WTC11 (cell line): ENCODE measurements around the gene CALU. TPM values are rescaled to one million over a fixed set of nuclear protein-coding genes. Genes with fewer than 3 reads are reported as not detected.

Experiments
- ATAC-seq: fragments of 200-7000 bp; cut with Tn5 transposase; 2 replicates; pipeline ENCODE4 v1.10.0; 2021; ENCODE audit warnings: mild to moderate bottlenecking, moderate library complexity
- CTCF ChIA-PET: fragments of 300-600 bp; sonication (Branson Sonifier 250); formaldehyde crosslinking; loops from one replicate; lab custom pipeline; 2021; ENCODE audit warnings: antibody characterized with exemption; lab: Charles Lee
- POLR2A ChIA-PET: fragments of 350-600 bp; sonication (Branson Sonifier 250); formaldehyde crosslinking; loops from one replicate; lab custom pipeline; 2021; ENCODE audit warnings: antibody characterized with exemption; lab: Charles Lee
- DNase-seq: peaks from one replicate; pipeline ENCODE4 v3.0.0; 2021; ENCODE audit warnings: low spot score
- H3K27ac Mint-ChIP-seq: 2 replicates; pipeline ENCODE4 v1.8.0; 2021; ENCODE audit warnings: mixed read lengths
- H3K27me3 Mint-ChIP-seq: 2 replicates; pipeline ENCODE4 v1.8.0; 2021; ENCODE audit warnings: low read depth, mild to moderate bottlenecking, moderate library complexity, mixed read lengths
- H3K36me3 Mint-ChIP-seq: 2 replicates; pipeline ENCODE4 v1.8.0; 2021; ENCODE audit warnings: mixed read lengths
- H3K4me1 Mint-ChIP-seq: 2 replicates; pipeline ENCODE4 v1.8.0; 2022; ENCODE audit warnings: mixed read lengths
- H3K4me3 Mint-ChIP-seq: 2 replicates; pipeline ENCODE4 v1.8.0; 2021; ENCODE audit warnings: mild to moderate bottlenecking, moderate library complexity, mixed read lengths
- H3K9me3 Mint-ChIP-seq: 2 replicates; pipeline ENCODE4 v1.8.0; 2021; ENCODE audit warnings: mixed read lengths
- ELF4 ChIP-seq: sonication (generic); formaldehyde crosslinking; IDR thresholded peaks from 2 replicates; pipeline ENCODE4 v1.8.1; 2022; ENCODE audit warnings: low read depth, mild to moderate bottlenecking, moderate library complexity, missing genetic modification reagents
- FOXP1 ChIP-seq: sonication (generic); formaldehyde crosslinking; IDR thresholded peaks from 2 replicates; pipeline ENCODE4 v1.8.0; 2022; ENCODE audit warnings: missing genetic modification reagents, mild to moderate bottlenecking, moderate library complexity, borderline replicate concordance
- HMGA2 ChIP-seq: fragments of 250-450 bp; sonication (Bioruptor Pico); IDR thresholded peaks from 2 replicates; pipeline ENCODE4 v1.4.0; 2021; ENCODE audit warnings: mild to moderate bottlenecking, moderate library complexity
- JAZF1 ChIP-seq: fragments of 250-450 bp; sonication (Bioruptor Pico); IDR thresholded peaks from 2 replicates; pipeline ENCODE4 v1.9.0; 2021; ENCODE audit warnings: moderate library complexity, mild to moderate bottlenecking, inconsistent platforms
- MYBL2 ChIP-seq: sonication (generic); formaldehyde crosslinking; IDR thresholded peaks from 2 replicates; pipeline ENCODE4 v1.8.1; 2023; ENCODE audit warnings: mild to moderate bottlenecking, moderate library complexity, missing genetic modification reagents
- NR2C2 ChIP-seq: sonication (generic); formaldehyde crosslinking; IDR thresholded peaks from 2 replicates; pipeline ENCODE4 v1.8.0; 2022; ENCODE audit warnings: mild to moderate bottlenecking, missing genetic modification reagents
- total RNA-seq: library from RNA; stranded (reverse); gene quantifications from 3 replicates; pipeline ENCODE4 v1.2.3, GENCODE V29; 2021
- TF ChIP-seq, protein P1 (sequence below): fragments of 250-450 bp; sonication (Bioruptor Pico); IDR thresholded peaks from 2 replicates; pipeline ENCODE4 v2.1.2; 2022; ENCODE audit warnings: mild to moderate bottlenecking, moderate library complexity
- TF ChIP-seq, protein P2 (sequence below): sonication (generic); formaldehyde crosslinking; IDR thresholded peaks from 2 replicates; pipeline ENCODE4 v1.8.1; 2023; ENCODE audit warnings: mild to moderate bottlenecking, missing genetic modification reagents, moderate library complexity
- TF ChIP-seq, protein P3 (sequence below): sonication (generic); formaldehyde crosslinking; IDR thresholded peaks from 2 replicates; pipeline ENCODE4 v1.8.0; 2023; ENCODE audit warnings: missing genetic modification reagents, mild to moderate bottlenecking, borderline replicate concordance
- TF ChIP-seq, protein P4 (sequence below): fragments of 250-450 bp; sonication (Bioruptor Pico); IDR thresholded peaks from 2 replicates; pipeline ENCODE4 v1.9.0; 2021; ENCODE audit warnings: mild to moderate bottlenecking, borderline replicate concordance

The CALU gene
- total RNA-seq, 1 experiment from 2014 or later: 150 TPM

DNA sequence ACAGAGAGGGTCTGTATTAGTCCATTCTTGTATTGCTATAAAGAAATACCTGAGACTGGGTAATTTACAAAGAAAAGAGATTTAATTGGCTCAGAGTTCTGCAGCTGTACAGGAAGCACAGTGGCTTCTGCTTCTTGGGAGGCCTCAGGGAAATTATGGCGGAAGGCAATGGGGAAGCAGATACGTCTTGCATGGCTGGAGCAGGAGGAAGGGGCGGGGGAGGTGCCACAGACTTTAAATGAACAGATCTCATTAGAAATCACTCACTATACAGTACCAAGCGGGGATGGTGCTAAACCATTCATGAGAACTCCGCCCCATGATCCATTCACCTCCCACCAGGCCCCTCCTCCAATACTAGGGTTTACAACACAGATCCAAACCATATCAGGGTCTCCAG, 3.7 kb upstream of the CALU start (continued):
- TF ChIP-seq HMGA2: no peak
- TF ChIP-seq NR2C2 (CRISPR knock-in tag): no peak
- TF ChIP-seq, protein P1, sequence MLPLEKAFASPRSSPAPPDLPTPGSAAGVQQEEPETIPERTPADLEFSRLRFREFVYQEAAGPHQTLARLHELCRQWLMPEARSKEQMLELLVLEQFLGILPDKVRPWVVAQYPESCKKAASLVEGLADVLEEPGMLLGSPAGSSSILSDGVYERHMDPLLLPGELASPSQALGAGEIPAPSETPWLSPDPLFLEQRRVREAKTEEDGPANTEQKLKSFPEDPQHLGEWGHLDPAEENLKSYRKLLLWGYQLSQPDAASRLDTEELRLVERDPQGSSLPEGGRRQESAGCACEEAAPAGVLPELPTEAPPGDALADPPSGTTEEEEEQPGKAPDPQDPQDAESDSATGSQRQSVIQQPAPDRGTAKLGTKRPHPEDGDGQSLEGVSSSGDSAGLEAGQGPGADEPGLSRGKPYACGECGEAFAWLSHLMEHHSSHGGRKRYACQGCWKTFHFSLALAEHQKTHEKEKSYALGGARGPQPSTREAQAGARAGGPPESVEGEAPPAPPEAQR (CRISPR knock-in tag): no peak
- TF ChIP-seq, protein P2, sequence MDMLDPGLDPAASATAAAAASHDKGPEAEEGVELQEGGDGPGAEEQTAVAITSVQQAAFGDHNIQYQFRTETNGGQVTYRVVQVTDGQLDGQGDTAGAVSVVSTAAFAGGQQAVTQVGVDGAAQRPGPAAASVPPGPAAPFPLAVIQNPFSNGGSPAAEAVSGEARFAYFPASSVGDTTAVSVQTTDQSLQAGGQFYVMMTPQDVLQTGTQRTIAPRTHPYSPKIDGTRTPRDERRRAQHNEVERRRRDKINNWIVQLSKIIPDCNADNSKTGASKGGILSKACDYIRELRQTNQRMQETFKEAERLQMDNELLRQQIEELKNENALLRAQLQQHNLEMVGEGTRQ (CRISPR knock-in tag): no peak
- TF ChIP-seq FOXP1 (CRISPR knock-in tag): no peak
- TF ChIP-seq, protein P3, sequence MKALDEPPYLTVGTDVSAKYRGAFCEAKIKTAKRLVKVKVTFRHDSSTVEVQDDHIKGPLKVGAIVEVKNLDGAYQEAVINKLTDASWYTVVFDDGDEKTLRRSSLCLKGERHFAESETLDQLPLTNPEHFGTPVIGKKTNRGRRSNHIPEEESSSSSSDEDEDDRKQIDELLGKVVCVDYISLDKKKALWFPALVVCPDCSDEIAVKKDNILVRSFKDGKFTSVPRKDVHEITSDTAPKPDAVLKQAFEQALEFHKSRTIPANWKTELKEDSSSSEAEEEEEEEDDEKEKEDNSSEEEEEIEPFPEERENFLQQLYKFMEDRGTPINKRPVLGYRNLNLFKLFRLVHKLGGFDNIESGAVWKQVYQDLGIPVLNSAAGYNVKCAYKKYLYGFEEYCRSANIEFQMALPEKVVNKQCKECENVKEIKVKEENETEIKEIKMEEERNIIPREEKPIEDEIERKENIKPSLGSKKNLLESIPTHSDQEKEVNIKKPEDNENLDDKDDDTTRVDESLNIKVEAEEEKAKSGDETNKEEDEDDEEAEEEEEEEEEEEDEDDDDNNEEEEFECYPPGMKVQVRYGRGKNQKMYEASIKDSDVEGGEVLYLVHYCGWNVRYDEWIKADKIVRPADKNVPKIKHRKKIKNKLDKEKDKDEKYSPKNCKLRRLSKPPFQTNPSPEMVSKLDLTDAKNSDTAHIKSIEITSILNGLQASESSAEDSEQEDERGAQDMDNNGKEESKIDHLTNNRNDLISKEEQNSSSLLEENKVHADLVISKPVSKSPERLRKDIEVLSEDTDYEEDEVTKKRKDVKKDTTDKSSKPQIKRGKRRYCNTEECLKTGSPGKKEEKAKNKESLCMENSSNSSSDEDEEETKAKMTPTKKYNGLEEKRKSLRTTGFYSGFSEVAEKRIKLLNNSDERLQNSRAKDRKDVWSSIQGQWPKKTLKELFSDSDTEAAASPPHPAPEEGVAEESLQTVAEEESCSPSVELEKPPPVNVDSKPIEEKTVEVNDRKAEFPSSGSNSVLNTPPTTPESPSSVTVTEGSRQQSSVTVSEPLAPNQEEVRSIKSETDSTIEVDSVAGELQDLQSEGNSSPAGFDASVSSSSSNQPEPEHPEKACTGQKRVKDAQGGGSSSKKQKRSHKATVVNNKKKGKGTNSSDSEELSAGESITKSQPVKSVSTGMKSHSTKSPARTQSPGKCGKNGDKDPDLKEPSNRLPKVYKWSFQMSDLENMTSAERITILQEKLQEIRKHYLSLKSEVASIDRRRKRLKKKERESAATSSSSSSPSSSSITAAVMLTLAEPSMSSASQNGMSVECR (CRISPR knock-in tag): no peak

DNA sequence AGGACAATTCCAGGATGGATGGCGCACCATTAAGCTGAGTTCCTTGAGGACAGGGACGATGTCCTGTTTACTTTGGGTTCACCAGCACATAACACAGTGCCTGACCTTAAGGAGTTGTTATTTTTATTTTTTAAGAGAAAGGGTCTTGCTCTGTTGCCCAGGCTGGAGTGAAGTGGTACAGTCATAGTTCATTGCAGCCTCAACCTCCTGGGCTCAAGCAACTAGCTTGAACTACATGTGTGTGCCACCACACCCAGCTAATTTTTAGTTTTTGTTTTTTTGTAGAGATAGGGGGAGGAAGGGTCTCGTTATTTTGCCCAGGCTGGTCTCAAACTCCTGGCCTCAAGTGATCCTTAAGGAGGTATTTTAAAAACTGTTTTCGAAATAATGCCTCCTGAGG, 1.7 kb upstream of the CALU start:
- no peaks in the 10 kb centered on the region for H3K9me3 Mint-ChIP-seq
- 0 out of 2 replicates have a peak, but pooled peaks cover 3% of the 10 kb centered on the region for H3K36me3 Mint-ChIP-seq
- POLR2A ChIA-PET: no interaction called here
- peaks cover 22% of the 10 kb centered on the region for H3K4me1 Mint-ChIP-seq
- TF ChIP-seq JAZF1 (CRISPR knock-in tag) (no peak), ELF4 (CRISPR knock-in tag) (no peak)
- TF ChIP-seq, protein P4, sequence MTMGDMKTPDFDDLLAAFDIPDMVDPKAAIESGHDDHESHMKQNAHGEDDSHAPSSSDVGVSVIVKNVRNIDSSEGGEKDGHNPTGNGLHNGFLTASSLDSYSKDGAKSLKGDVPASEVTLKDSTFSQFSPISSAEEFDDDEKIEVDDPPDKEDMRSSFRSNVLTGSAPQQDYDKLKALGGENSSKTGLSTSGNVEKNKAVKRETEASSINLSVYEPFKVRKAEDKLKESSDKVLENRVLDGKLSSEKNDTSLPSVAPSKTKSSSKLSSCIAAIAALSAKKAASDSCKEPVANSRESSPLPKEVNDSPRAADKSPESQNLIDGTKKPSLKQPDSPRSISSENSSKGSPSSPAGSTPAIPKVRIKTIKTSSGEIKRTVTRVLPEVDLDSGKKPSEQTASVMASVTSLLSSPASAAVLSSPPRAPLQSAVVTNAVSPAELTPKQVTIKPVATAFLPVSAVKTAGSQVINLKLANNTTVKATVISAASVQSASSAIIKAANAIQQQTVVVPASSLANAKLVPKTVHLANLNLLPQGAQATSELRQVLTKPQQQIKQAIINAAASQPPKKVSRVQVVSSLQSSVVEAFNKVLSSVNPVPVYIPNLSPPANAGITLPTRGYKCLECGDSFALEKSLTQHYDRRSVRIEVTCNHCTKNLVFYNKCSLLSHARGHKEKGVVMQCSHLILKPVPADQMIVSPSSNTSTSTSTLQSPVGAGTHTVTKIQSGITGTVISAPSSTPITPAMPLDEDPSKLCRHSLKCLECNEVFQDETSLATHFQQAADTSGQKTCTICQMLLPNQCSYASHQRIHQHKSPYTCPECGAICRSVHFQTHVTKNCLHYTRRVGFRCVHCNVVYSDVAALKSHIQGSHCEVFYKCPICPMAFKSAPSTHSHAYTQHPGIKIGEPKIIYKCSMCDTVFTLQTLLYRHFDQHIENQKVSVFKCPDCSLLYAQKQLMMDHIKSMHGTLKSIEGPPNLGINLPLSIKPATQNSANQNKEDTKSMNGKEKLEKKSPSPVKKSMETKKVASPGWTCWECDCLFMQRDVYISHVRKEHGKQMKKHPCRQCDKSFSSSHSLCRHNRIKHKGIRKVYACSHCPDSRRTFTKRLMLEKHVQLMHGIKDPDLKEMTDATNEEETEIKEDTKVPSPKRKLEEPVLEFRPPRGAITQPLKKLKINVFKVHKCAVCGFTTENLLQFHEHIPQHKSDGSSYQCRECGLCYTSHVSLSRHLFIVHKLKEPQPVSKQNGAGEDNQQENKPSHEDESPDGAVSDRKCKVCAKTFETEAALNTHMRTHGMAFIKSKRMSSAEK (CRISPR knock-in tag): no peak
- peaks cover 10% of the 10 kb centered on the region for H3K27me3 Mint-ChIP-seq
- H3K4me3 Mint-ChIP-seq: no peak overlapping the region
- DNase-seq: no peak
- CTCF ChIA-PET: interaction anchor here (1.7 to 2.5 kb wide), 2 partner anchors 104 to 146 kb away, joined by 7 to 10 read pairs; no protein-coding TSS in a partner anchor
- ATAC-seq: no peak
- H3K27ac Mint-ChIP-seq: no peak overlapping the region

DNA sequence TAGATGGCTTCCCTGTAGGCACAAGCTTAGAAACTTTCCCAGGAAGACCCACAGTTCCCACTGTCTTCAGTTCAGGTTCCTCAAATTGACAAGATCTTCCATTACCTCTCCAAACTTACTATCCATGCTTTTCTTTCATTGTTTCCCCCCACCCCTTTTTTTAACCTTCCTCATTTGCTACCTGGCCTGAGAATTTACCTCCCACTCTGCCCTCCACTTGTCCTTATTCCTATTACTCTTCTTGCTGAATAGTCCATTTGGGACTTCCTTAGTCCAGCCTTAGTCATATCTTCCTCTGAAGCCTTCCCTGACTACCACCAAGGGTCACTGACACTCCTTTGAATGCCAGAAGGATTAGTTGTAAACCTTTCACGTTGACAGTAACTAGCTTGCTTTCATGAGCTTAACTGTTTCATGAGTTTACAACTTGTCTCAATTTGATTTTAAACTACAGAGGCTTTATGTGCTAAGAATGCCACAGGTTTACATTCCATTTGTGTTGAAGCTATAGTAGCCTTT, 1.2 kb upstream of the CALU start:
- no peak for DNase-seq
- H3K27ac Mint-ChIP-seq: no peak overlapping the region
- POLR2A ChIA-PET: interaction anchor here (0.6 to 1.8 kb wide), 2 partner anchors 94 to 248 kb away, joined by 3 to 6 read pairs; no protein-coding TSS in a partner anchor
- TF ChIP-seq MYBL2 (CRISPR knock-in tag): no peak
- H3K9me3 Mint-ChIP-seq: no peaks in the 10 kb centered on the region
- CTCF ChIA-PET: interaction anchor here (0.9 to 2.5 kb wide), 4 partner anchors 41 to 357 kb away, joined by 3 to 10 read pairs (median 6); no protein-coding TSS in a partner anchor
- H3K4me3 Mint-ChIP-seq: peak overlapping the region; percentile 98
- ATAC-seq: no peak
- 0 out of 2 replicates have a peak, but pooled peaks cover 3% of the 10 kb centered on the region for H3K36me3 Mint-ChIP-seq
- peaks cover 10% of the 10 kb centered on the region for H3K27me3 Mint-ChIP-seq
- H3K4me1 Mint-ChIP-seq: peaks cover 22% of the 10 kb centered on the region
